B cell (primary cell): Measurements from ENCODE around the gene ZPLD1. TPM values are rescaled to one million over a fixed set of nuclear protein-coding genes. Genes with fewer than 3 reads are reported as not detected.

Experiments
- ATAC-seq: fragments of 200-7000 bp; cut with Tn5 transposase; one replicate; pipeline ENCODE4 v1.10.0; 2021; ENCODE audit warnings: low read depth, mild to moderate bottlenecking, moderate number of reproducible peaks, moderate library complexity
- CTCF ChIA-PET: fragments of 350-600 bp; sonication (Branson Sonifier 250); formaldehyde crosslinking; loops from one replicate; lab custom pipeline; 2021; ENCODE audit warnings: antibody characterized with exemption, inconsistent platforms; lab: Charles Lee
- POLR2A ChIA-PET: fragments of 350-600 bp; sonication (Branson Sonifier 250); formaldehyde crosslinking; loops from one replicate; lab custom pipeline; 2021; ENCODE audit warnings: antibody characterized with exemption; lab: Charles Lee
- DNase-seq: peaks from one replicate; pipeline ENCODE4 v3.0.0; 2013
- H2AFZ ChIP-seq: 2 replicates; pipeline ENCODE4 v1.6.1; 2012; ENCODE audit warnings: mild to moderate bottlenecking, low read depth, low read length; ENCODE audit not compliant: insufficient read depth, poor library complexity, severe bottlenecking
- H3K27ac ChIP-seq, 2 donors: 1 replicate in 1 of 2; 2 replicates in 1 of 2; pipeline ENCODE4 v1.5.1; 2012 to 2013; ENCODE audit warnings: low read length in 2 of 2, mild to moderate bottlenecking in 2 of 2, moderate library complexity in 1 of 2
- H3K27me3 ChIP-seq, 4 experiments: fragments of 200-600 bp in 1 of 4; sonication (generic) in 1 of 4; replicated peaks in 1 of 4; 1 replicate in 2 of 4; 2 replicates in 2 of 4; pipeline versions ENCODE4 v1.6.1 to v1.7.0; 2013 to 2016; ENCODE audit warnings: low read length in 3 of 4, mild to moderate bottlenecking in 2 of 4, mixed read lengths in 1 of 4, moderate library complexity in 1 of 4; ENCODE audit not compliant: insufficient read depth in 4 of 4, control insufficient read depth in 3 of 4; ENCODE audit errors: control extremely low read depth in 1 of 4
- H3K36me3 ChIP-seq, 2 experiments: replicated peaks in 1 of 2; 1 replicate in 1 of 2; 2 replicates in 1 of 2; pipeline versions ENCODE4 v1.6.1 to v1.7.1; 2013; ENCODE audit warnings: low read length in 1 of 2; ENCODE audit not compliant: insufficient read depth in 2 of 2, control insufficient read depth in 1 of 2; ENCODE audit errors: control extremely low read depth in 1 of 2, extremely low read depth in 1 of 2
- H3K4me1 ChIP-seq, 2 donors: fragments of 200-600 bp in 1 of 2; sonication (generic) in 1 of 2; 1 replicate in 1 of 2; 2 replicates in 1 of 2; pipeline versions ENCODE4 v1.5.1 to v1.6.1; 2013 to 2017; ENCODE audit warnings: low read length in 2 of 2; ENCODE audit not compliant: control insufficient read depth in 2 of 2, insufficient read depth in 2 of 2
- H3K4me2 ChIP-seq: replicated peaks from 2 replicates; pipeline ENCODE3; 2012; ENCODE audit warnings: mild to moderate bottlenecking, low read depth, low read length; ENCODE audit not compliant: poor library complexity, severe bottlenecking
- H3K4me3 ChIP-seq, 5 experiments: fragments of 200-600 bp in 1 of 5; sonication (generic) in 1 of 5; 1 replicate in 3 of 5; 2 replicates in 2 of 5; pipeline versions ENCODE4 v1.5.1 to v1.7.0; 2011 to 2016; ENCODE audit warnings: low read length in 4 of 5, mild to moderate bottlenecking in 4 of 5, low read depth in 2 of 5, control low read depth in 1 of 5, moderate library complexity in 1 of 5; ENCODE audit not compliant: insufficient read depth in 1 of 5; ENCODE audit errors: control extremely low read depth in 1 of 5, extremely low read depth in 1 of 5
- H3K79me2 ChIP-seq: fragments of 200-600 bp; sonication (generic); one replicate; pipeline ENCODE4 v1.6.0; 2016; ENCODE audit warnings: low read length; ENCODE audit not compliant: control insufficient read depth, insufficient read depth
- H3K9ac ChIP-seq: fragments of 200-600 bp; sonication (generic); 2 replicates; pipeline ENCODE4 v1.6.1; 2017; ENCODE audit warnings: mild to moderate bottlenecking, low read length, moderate library complexity
- H3K9me3 ChIP-seq, 3 donors: one replicate each; pipeline versions ENCODE4 v1.6.1 to v1.7.1; 2013; ENCODE audit warnings: low read length in 2 of 3; ENCODE audit not compliant: control insufficient read depth in 2 of 3, insufficient read depth in 1 of 3; ENCODE audit errors: control extremely low read depth in 1 of 3
- H4K20me1 ChIP-seq: 2 replicates; pipeline ENCODE4 v1.6.0; 2012; ENCODE audit warnings: mild to moderate bottlenecking, low read length; ENCODE audit not compliant: insufficient read depth, control insufficient read depth, poor library complexity, severe bottlenecking
- H3K27ac Mint-ChIP-seq: one replicate; pipeline ENCODE4 v1.8.0; 2021; ENCODE audit warnings: mixed read lengths
- H3K27me3 Mint-ChIP-seq: one replicate; pipeline ENCODE4 v1.8.0; 2021; ENCODE audit warnings: mixed read lengths
- H3K4me1 Mint-ChIP-seq: one replicate; pipeline ENCODE4 v1.8.0; 2021; ENCODE audit warnings: mixed read lengths
- H3K4me3 Mint-ChIP-seq: one replicate; pipeline ENCODE4 v1.8.0; 2021; ENCODE audit warnings: mixed read lengths
- H3K9me3 Mint-ChIP-seq: one replicate; pipeline ENCODE4 v1.8.0; 2022; ENCODE audit warnings: mixed read lengths; ENCODE audit not compliant: insufficient read depth
- EZH2 ChIP-seq: IDR thresholded peaks from 2 replicates; pipeline ENCODE4 v1.6.1; 2012; ENCODE audit warnings: borderline replicate concordance, low read depth, mild to moderate bottlenecking, moderate library complexity, low read length; ENCODE audit not compliant: insufficient read depth, poor library complexity, severe bottlenecking
- WGBS: methylation state at CpG from one replicate; pipeline ENCODE4 v1.1.5; 2013; ENCODE audit warnings: missing lambda C conversion rate; ENCODE audit not compliant: insufficient coverage; 5-methylcytosine and 5-hydroxymethylcytosine counted together
- intact Hi-C: fragments of 100-400 bp; cut with micrococcal nuclease; formaldehyde crosslinking; loops from one replicate; pipeline ENCODE4 v1.10.0; 2022
- polyA plus RNA-seq: library from polyadenylated mRNA; depleted of rRNA; stranded (reverse); fragments of >200 nt; gene quantifications from 2 replicates; pipeline ENCODE4 v1.2.3, GENCODE V29; 2012
- total RNA-seq, 2 donors: library from RNA; stranded (reverse); fragments of 120-200 nt in 1 of 2; gene quantifications; 1 replicate in 1 of 2; 2 replicates in 1 of 2; pipeline versions ENCODE4 v1.2.3 to v1.2.4, GENCODE V29; 2013 to 2022
- TF ChIP-seq, protein P1 (sequence below): fragments of 200-600 bp; IDR thresholded peaks from one replicate; pipeline ENCODE4 v1.8.0; 2022; ENCODE audit warnings: antibody characterized with exemption, mild to moderate bottlenecking

The ZPLD1 gene
- total and polyA plus RNA-seq, 2 donors (not counting 1 experiment from before 2014, with no cell fraction given) = not detected

DNA sequence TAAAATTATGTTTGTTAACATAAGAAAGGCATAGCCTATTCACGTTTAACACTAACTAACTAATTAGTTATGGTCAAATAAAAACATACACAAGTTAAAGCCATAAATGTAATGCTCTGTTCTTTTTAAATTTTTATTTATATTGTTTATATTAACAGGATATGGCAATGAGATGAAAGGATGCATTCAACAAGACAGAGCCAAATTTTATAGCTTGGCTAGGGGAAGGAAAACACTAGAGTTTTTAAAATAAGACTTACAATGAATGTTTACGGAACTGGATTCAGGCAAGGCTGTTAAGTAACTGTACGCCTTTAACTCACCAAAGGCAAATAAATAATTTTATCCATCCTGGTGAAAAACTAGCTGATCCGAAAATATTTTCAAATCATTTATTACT lies 86.4 kb downstream of the ZPLD1 start:
- Histone ChIP-seq H3K27me3 (peaks cover 0 to 18% (median 0%) of the 10 kb centered on the region in 4 experiments), H3K4me2 (no peak overlapping the region), H3K4me1 (peaks cover 4% of the 10 kb centered on the region in 2 donors), H3K9ac (no peak overlapping the region), H3K4me3 (no peak overlapping the region), H3K9me3 (no peaks in the 10 kb centered on the region), H3K36me3 (no peaks in the 10 kb centered on the region), H4K20me1 (no peaks in the 10 kb centered on the region), H3K79me2 (no peaks in the 10 kb centered on the region), H3K27ac (no peak overlapping the region), H2AFZ (no peak overlapping the region)
- ATAC-seq (no peak), DNase-seq (no peak)
- Mint-ChIP-seq H3K9me3 (no peaks in the 10 kb centered on the region), H3K4me3 (no peak overlapping the region), H3K27ac (no peak overlapping the region), H3K4me1 (peaks cover 19% of the 10 kb centered on the region), H3K27me3 (peaks cover 15% of the 10 kb centered on the region)
- no peak for TF ChIP-seq EZH2
- TF ChIP-seq, protein P1, sequence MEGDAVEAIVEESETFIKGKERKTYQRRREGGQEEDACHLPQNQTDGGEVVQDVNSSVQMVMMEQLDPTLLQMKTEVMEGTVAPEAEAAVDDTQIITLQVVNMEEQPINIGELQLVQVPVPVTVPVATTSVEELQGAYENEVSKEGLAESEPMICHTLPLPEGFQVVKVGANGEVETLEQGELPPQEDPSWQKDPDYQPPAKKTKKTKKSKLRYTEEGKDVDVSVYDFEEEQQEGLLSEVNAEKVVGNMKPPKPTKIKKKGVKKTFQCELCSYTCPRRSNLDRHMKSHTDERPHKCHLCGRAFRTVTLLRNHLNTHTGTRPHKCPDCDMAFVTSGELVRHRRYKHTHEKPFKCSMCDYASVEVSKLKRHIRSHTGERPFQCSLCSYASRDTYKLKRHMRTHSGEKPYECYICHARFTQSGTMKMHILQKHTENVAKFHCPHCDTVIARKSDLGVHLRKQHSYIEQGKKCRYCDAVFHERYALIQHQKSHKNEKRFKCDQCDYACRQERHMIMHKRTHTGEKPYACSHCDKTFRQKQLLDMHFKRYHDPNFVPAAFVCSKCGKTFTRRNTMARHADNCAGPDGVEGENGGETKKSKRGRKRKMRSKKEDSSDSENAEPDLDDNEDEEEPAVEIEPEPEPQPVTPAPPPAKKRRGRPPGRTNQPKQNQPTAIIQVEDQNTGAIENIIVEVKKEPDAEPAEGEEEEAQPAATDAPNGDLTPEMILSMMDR = no peak
- no CpG with 5 or more reads among the region's 4 CpGs for WGBS
- POLR2A ChIA-PET = no interaction called here
- intact Hi-C loops = no loop called here
- CTCF ChIA-PET = interaction anchor here (0.7 to 1.3 kb wide), 2 partner anchors 15 to 285 kb away, joined by 3 to 4 read pairs; no protein-coding TSS in a partner anchor

DNA sequence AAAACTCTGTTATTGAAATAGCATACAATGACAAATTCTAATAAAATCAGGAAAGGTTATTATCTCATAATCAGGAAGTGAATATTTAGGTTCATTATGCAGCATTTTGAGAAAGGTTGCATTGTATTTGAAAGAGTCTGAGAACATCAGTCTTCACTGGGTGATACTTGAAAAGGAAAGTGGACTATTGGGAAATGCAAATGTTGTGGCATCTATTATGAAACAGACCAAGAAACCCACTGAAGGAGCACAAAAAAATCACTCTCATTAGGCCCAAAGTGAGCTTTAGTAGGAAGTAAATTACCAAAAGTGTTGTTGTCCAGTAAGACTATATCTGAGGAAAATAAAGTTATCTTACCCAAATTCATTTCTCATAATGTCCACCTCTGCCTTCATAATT lies 90.8 kb downstream of the ZPLD1 start:
- Histone ChIP-seq H2AFZ (no peak overlapping the region), H4K20me1 (no peaks in the 10 kb centered on the region), H3K4me3 (no peak overlapping the region), H3K27ac (no peak overlapping the region), H3K9ac (no peak overlapping the region), H3K9me3 (no peaks in the 10 kb centered on the region), H3K4me1 (peaks cover 4% of the 10 kb centered on the region in 2 donors), H3K79me2 (no peaks in the 10 kb centered on the region), H3K36me3 (no peaks in the 10 kb centered on the region), H3K27me3 (peaks cover 0 to 6% (median 4%) of the 10 kb centered on the region in 4 experiments), H3K4me2 (no peak overlapping the region)
- DNase-seq (no peak), ATAC-seq (no peak)
- Mint-ChIP-seq H3K4me1 (peaks cover 19% of the 10 kb centered on the region), H3K27me3 (peaks cover 6% of the 10 kb centered on the region), H3K4me3 (no peak overlapping the region), H3K9me3 (no peaks in the 10 kb centered on the region), H3K27ac (no peak overlapping the region)
- ChIA-PET POLR2A (no interaction called here), CTCF (interaction anchor here (1.4 to 4.6 kb wide), 2 partner anchors 11 to 296 kb away, joined by 5 to 24 read pairs; no protein-coding TSS in a partner anchor)
- TF ChIP-seq, protein P1 = no peak
- TF ChIP-seq EZH2 = no peak
- intact Hi-C loops = no loop called here
